ENCODE measurements around the gene LILRB5.
"Not testable (repeated sequence)": the region's sequence is repeated elsewhere in the genome, so short reads cannot be mapped to it uniquely, and the experiment has no call there.

LILRB5 gene

DNA sequence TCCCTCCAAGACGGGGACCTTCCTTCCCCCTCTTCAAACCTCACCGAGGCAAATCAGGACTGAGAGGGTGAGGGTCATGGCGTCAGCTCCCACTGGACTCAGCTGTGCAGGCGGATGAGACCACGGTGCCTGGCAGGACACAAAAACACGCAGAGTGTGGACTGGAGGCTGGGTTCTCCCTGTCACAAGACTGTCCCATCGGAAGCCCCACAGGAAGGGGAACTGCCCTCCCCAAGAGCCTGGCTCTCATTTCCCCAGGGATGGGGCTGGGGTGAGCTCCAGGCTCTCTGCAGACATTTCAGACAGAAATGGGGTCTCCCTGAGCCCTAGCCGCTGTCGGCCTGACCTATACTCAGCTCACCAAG, at the start of gene LILRB5:
LILRB5 (minus strand) TSS at position 158 of the 365 bp plus-strand sequence; CDS start at position 78, 80 bp downstream.
- in situ Hi-C loops (cut with MboI; ENCODE audit: low sequenced_read_pairs), result no loop called here

DNA sequence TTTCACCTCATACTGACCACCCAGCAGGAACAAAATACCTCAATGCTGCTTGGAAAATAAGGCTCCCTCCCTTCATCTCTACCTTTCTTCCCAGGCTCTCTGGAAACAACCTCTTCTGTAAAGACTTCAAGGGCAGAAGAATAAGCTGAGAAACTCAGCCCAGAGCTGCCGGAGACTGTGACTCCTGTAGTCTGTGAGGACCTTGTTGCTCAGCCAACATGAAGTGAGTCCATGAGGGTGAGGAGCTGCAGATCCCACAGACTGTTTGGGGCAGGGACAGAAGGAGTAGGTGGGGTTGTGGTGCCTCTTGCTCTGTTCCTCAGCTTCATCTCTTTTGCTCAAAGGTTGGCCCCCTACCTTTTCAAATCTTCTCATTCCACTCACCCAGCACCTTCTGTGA, 48.1 kb upstream of the LILRB5 start:
- in situ Hi-C loops (cut with MboI; ENCODE audit: low sequenced_read_pairs), result no loop called here

DNA sequence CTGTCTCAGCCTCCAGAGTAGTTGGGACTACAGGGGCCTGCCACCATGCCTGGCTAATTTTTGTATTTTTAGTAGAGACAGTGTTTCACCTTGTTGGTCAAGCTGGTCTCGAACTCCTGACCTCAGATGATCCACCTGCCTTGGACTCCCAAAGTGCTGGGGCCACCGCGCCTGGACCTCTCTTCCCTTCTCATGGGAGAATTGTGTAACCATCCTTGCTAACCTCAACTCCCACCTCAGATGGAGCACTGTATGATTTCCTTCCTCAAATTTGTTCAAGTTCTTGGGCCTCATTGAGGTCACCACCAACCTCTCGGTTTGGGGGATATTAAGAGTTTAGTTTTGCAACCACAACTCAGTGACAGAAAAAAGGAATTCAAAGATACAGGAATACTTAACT, 45.2 kb upstream of the LILRB5 start:
- in situ Hi-C loops (cut with MboI; ENCODE audit: low sequenced_read_pairs), result no loop called here

DNA sequence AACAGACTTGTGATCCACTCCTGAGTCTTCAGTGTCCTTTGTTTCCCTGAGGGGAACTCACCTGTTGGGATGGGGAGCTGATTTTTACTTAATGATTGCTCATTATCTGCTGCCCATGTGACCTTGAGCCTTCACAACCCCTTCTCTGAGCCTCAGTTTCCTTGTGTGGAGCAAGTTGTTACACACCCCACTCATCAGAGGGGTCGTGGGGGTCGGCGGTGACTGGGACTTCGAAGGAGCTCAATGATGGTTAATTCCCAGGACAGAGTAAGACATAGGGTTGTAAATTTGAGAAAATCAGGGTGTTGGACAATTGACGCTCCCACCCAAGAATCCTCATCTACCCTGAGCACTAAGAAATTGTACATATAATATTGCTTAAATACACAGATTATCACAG, 42.4 kb upstream of the LILRB5 start:
- in situ Hi-C loops (cut with MboI; ENCODE audit: low sequenced_read_pairs), result loop anchor here (5.0 kb wide), 1 partner anchor 278 kb away; no protein-coding TSS in a partner anchor

DNA sequence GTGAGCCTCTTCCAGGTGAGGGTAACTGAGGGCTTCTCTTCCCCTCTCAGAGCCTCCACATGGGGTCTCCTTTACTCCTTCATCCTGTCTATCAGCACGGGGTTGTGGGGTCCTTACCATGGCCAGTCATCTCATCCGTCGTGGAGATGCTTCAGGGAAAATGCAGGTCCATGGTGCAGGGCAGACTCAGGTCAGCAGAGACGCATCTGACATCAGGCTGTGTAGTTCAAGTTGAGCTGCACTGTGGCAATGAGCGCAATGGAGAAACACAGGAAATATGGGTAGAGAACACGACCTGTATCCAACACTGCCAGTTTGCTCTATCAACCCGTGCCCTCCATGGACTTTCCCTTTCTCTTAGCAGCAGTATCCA, 42.0 kb upstream of the LILRB5 start:
- in situ Hi-C loops (cut with MboI; ENCODE audit: low sequenced_read_pairs), result loop anchor here (5.0 kb wide), 1 partner anchor 278 kb away; no protein-coding TSS in a partner anchor

DNA sequence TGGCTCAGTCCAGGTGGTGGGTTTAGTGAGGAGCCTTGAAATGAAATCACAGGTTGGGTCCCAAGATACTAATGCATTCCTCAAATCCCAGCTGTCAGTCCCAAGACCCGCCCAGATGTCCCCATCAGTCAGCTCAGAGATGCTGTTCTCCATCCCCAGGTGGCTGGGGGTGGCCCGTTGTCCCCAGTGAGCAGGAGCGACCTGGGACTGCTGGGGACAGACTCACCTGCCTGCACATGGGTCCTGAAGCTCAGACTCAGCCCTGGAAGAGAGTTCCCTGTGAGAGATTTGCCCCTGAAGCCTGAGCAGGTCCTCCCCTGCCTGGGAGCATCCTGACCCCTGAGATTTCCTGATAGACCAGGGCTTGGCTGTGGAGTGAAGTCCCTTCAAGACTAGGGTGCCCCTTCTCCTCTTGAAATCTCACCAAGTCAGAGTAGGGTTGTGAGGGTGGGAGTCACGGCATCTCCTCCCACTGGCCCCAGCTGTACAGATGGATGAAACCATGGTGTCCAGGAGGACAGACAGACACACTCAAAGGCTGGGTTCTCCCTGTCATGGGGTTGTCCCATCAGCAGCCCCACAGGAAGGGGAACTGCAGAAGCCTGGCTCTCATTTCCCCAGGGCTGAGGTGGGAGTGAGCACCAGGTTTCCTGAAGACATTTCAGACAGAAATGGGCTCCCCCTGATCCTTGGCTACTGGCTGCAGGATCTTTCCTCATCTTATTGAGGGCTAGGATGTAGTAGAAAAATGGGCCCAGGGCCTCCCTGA, 41.5 kb upstream of the LILRB5 start:
- in situ Hi-C loops (cut with MboI; ENCODE audit: low sequenced_read_pairs), result loop anchor here (5.0 kb wide), 1 partner anchor 279 kb away; no protein-coding TSS in a partner anchor

DNA sequence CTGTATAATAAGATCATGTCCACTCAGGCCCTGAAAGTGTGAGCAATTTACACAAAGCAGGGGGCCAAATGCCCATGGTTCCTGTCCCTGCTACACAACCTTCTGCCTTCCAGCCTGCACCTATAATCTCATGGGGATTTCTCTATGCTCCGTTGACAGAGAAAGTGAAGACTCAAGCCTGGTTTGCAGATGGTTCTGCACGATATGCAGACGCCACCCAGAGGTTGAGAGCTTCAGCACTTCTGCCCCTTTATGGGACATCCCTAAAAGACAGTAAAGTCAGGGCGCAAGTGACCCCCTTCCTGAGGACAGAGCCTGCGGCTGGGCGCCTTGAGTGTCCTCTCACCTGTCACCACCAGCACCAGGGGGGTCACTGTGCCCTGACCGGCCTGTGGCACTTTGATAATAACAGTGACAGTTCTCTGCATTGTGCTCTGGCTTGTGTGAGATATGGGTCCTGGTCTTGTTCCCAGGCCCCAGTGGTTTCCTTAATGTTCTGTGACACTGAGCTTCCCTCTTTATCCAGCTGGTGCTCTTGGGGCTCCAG, 40.8 kb upstream of the LILRB5 start:
- in situ Hi-C loops (cut with MboI; ENCODE audit: low sequenced_read_pairs), result loop anchor here (5.0 kb wide), 1 partner anchor 279 kb away; no protein-coding TSS in a partner anchor

DNA sequence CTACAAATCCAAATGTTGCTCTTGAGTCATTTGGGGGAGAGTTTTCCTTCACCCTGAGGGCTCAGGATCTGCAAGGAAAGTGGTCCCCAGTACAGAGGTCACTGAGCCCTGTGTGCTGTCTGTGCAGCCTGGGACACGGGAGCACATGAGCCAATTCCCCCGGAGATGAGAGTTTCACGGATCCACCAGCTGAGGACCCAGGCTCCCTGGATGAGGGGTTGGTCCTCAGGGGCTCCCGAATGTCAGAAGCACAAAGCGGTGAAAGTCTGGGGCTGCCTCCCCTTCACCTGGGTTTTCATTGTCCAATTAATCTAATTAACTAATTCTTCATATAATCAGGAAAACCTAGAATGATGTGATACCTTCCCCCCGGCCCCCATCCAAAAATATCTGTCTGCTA, 37.5 kb upstream of the LILRB5 start:
- in situ Hi-C loops (cut with MboI; ENCODE audit: low sequenced_read_pairs), result no loop called here

DNA sequence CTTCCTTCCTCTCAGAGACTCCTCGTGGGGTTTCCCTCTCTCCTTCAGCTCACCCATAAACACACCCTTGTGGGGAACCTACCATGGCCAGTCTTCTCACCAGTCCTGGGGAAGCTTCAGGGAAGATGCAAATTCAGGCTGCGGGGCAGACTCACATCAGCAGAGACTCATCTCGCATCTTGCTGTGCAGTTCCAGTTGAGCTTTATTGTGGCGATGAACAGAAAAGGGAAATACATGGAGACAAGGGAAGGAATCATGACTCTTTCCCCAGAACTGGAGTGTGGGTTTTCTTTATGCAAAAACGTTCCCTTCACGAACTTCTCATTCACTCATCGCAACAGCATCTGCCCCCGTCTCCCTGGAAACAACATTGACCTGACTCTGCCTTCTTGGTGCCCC, 32.1 kb upstream of the LILRB5 start:
- in situ Hi-C loops (cut with MboI; ENCODE audit: low sequenced_read_pairs), result loop anchor here (10.0 kb wide), 1 partner anchor 346 kb away; the partner anchor contains the start of gene LILRB1

DNA sequence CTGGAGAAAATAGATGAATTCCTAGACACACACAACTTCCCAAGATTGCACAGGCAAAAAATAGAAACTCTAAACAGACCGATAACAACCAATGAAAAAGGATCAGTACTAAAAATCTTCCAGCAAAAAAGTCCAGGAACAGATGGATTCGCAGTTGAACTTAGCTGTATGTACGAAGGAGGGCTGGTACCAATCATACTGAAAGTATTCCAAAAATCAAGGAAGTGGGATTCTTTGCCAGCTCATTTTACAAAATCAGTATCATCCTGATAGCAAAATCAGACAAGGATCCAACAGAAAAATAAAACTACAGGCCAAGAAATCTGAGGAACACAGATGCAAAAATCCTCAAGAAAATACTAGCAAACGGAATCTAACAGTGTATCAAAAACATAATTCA, 30.4 kb upstream of the LILRB5 start:
- in situ Hi-C loops (cut with MboI; ENCODE audit: low sequenced_read_pairs), result loop anchor here (10.0 kb wide), 1 partner anchor 347 kb away; the partner anchor contains the start of gene LILRB1

DNA sequence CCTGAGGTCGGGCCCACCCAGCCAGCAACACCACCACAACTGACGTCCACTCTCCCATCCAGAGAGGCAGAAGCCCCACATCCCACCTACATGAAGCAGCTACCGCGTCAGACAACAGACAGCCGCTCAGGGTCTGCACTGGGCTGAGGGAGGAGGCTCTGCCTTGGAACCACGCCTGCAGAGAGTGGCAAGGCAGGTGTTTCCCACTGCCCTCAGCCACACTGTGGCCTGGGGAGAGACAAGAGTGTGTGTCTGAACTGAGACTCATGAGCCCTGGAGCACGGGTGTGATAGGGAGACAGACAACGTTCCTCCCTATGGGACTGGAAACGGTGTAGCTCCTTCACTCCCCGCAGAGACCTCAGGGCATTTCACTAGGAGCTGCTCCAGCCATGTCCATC, 29.2 kb upstream of the LILRB5 start:
- in situ Hi-C loops (cut with MboI; ENCODE audit: low sequenced_read_pairs), result loop anchor here (10.0 kb wide), 1 partner anchor 349 kb away; the partner anchor contains the start of gene LILRB1

DNA sequence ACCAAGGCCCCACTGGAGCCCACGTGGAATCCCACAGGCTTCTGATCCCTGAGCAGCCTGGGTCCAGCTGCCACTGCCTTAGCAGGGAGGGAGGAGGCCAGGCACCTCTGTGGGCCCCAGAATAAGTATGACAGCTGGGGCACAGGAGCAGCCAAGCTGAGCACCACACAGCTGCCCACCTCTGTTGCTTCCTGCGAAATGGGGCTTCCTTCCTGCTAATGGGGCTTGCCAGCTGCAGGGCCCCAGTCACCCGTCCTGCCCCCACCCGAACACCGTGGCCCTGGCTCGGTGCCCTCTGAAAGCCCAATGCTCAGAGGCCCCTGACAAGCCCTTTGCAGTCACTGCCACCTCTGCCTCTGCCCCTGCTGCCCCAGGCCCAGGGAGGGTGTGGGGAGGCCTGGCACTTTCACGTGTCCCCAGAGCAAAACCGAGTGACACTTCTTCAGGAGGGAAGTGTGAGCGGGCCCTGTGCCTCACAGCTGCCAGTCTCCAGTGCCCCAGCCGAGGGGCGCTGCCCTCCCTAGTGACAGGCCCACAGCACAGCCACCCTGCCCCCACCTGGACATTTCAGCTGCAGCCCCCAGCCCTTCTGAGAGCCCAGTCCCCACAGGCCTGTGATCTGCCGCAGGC, 28.5 kb upstream of the LILRB5 start:
- in situ Hi-C loops (cut with MboI; ENCODE audit: low sequenced_read_pairs), result loop anchor here (10.0 kb wide), 1 partner anchor 349 kb away; the partner anchor contains the start of gene LILRB1

DNA sequence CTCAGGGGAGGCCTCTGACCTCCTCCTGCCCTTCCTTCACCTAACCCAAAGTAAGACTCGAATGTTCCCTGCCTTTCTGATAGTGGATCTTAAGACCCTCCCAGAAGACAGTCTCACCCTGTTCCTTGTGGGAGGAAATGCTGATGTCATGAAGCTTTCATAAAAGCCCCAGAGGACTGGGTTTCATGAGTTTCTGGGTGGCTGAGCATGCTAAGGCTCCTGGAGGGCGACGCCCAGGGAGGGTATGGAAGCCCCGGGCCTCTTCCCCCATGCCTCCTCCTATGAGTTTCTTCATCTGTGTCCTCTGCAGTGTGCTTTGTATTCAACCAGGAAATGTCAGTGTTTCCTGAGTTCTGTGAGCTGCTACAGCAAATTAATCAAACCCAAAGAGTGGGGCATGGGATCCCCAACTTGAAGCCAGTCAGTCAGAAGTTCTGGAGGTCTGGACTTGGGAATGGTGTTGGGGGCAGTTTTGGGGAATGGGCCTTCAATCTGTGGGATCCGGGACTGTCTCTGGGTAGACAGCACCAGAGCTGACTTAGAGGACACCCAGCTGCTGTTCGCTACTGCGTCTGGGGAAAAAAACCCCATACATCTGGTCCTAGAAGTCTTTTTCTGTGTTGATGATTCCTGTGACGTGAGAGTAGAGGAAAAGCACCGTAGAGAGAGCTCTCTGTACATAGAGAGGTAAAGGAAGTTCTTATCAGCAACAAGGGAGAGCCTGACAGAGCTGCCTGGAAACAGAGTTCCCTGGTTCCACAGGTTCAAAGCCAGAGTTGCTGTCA, 25.8 kb upstream of the LILRB5 start:
- in situ Hi-C loops (cut with MboI; ENCODE audit: low sequenced_read_pairs), result loop anchor here (10.0 kb wide), 1 partner anchor 352 kb away; the partner anchor contains the start of gene LILRB1

DNA sequence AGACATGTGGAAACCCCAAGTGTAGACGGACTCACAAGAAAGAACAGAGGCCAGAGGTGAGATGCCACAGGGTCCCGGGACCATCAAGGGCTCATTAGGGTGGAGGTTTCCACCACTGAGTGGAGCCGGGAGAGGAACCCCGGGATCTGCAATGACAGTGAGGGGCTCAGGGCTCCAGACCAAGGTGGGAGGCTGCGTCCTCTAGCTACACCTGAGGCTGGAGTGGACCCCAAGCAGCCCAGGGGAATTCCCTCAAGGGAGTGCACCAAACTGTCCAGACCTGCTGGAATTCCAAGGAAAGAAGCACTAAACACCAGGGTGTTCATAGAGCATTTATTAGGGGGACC, 24.6 kb upstream of the LILRB5 start:
- in situ Hi-C loops (cut with MboI; ENCODE audit: low sequenced_read_pairs), result loop anchor here (10.0 kb wide), 1 partner anchor 353 kb away; the partner anchor contains the start of gene LILRB1

DNA sequence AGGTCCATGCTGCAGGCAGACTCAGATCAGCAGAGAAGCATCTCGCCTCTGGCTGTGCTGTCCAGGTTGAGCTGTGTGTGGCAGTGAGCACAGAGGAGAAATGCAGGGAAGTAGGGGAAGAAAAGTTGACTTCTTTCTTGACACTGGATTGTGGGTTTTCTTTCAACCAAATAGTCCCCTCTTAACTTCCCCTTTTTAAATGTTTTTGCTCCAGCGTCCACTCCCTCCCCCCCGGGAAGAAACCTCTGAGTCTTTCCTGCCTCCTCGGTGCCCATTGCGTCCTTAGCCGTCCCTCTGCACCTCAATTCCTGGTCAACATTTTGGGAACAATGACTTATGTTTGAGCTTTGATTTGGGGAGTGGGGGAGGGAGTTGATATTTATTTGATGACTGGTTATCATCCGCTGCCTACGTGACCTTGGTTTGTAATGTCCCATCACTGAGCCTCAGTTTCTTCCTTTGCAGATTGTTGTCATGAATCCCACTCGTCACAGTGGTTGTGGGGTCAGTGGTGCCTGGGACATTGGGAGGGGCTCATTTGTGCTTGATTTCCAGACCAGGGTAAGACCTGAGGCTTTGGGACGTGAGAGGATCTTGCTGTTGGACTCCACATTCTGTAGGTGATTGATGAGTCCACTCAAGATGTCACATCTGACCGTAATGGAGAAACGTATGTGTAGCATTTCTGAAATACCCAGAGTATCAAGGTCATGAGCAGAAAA, 24.1 kb upstream of the LILRB5 start, which contains the start of gene LILRB2:
LILRB2 (minus strand) TSS at position 104 of the 722 bp plus-strand sequence. CDS start 614 bp downstream, outside the sequence.
- in situ Hi-C loops (cut with MboI; ENCODE audit: low sequenced_read_pairs), result loop anchor here (10.0 kb wide), 1 partner anchor 354 kb away; the partner anchor contains the start of gene LILRB1

DNA sequence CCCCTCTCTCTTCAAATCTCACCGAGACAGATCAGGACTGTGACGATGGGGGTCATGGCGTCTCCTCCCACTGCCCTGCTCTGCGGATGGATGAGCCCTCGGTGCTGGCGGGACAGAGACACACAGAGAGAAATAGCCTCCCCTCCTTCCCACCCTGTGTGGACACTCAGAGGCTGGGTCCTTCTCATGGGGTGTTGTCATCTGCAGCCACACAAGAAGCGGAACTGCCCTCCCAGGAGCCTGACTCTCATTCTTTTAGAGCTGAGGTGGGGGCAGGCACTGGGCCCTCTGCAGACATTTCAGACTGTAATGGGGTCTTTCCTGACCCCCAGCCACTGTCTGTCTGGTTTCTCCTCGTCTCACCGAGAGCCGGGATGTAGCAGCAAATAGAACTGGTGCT, 23.4 kb upstream of the LILRB5 start:
- in situ Hi-C loops (cut with MboI; ENCODE audit: low sequenced_read_pairs), result loop anchor here (10.0 kb wide), 1 partner anchor 354 kb away; the partner anchor contains the start of gene LILRB1

DNA sequence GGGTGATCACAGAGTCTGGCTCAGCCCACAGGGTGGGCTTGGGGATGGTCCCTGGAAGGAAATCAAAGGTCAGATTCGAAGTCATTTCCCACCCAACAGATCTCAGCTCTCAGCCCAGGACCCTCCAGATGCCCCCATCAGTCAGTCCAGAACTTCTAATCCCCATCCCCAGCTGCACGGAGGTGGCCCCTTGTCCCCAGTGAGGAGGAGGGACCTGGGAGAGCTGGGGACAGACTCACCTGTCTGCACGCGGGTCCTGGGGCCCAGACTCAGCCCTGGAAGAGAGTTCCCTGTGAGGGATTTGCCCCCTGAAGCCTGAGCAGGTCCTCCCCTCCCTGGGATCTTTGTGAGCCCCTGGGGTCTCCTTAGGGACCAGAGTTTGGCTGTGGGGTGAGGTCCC, 23.0 kb upstream of the LILRB5 start:
- in situ Hi-C loops (cut with MboI; ENCODE audit: low sequenced_read_pairs), result loop anchor here (10.0 kb wide), 1 partner anchor 355 kb away; the partner anchor contains the start of gene LILRB1

DNA sequence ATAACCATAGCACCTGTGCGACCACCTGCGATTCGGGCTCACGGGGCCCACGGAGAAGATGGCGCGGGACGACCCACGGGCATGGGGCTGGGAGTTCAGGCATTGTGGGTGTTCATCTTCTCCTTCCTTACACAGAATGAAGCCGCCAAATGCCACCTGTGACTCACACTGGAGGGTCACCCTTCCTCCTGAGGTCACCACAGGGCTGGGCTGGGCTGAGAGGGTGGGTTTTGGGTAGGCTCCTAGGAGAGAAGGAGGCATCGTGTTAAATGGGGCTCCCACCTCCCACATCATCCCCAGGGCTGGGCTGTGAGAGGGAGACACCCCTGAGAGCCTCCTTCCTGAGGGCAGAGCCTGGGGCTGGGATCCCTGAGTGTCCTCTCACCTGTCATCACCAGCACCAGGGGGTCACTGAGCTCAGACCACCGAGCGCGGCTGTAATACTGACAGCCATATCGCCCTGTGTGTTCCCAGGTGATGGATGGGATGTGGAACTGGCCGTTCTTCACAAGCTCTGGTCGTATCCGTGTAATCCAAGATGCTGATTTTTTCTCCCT, 22.4 kb upstream of the LILRB5 start:
- in situ Hi-C loops (cut with MboI; ENCODE audit: low sequenced_read_pairs), result no loop called here

DNA sequence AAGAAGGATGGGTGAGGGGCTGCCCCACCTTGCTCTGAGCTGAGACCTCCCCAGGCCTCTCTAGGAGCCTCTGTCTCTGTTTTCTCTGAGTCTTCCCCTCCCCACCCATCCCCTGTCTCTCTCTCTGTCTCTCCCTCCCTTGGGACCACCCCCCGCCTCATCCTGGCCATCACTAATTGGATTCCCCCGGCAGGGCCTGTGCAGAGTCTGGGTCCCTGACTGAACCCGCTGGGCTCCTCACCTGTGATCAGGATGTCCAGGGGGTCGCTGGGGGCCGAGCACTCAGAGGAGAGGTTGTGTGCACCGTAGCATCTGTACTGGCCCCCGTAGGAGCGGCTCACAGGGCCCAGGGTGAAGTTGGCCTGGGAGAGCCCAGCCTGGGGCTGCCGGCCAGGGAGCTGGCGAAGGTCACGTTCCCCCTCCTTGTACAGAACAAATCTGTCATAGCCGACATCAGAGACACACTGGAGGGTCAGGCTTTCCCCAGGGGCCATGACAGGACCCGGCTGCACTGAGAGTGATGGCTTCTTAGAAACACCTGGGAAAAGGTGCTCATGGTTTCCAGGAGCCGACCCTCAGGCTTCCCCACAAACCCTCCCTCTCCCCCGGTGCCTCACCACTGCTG, 21.6 kb upstream of the LILRB5 start:
- in situ Hi-C loops (cut with MboI; ENCODE audit: low sequenced_read_pairs), result not testable (repeated sequence)
